Cortex of kidney (tissue), 1 donor: ENCODE results near the gene NEURL1B.

ENCODE experiments used
- DNase-seq: peaks from one replicate; lab custom pipeline; 2025; lab: John Stamatoyannopoulos, UW

Gene NEURL1B

DNA sequence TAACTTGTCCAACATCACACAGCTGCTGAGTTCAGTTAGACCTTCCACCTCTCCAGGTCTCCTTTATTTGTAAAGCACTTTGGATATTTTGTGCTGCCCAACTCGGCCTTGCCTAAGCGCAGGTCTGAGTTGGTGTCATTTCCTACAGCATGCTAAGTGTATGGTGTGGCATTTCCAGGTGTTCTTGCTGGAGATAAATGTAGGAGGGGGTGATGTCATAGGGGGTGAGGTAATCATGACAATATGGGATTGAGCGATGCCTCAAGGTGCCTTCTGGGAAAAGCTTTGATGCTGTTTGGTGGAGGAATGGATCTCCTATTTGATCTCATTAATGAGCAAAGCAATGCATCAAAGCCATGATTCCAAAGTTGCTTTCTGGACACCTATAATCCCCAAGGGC, 32.3 kb upstream of the NEURL1B start:
- DNase-seq, result no peak

DNA sequence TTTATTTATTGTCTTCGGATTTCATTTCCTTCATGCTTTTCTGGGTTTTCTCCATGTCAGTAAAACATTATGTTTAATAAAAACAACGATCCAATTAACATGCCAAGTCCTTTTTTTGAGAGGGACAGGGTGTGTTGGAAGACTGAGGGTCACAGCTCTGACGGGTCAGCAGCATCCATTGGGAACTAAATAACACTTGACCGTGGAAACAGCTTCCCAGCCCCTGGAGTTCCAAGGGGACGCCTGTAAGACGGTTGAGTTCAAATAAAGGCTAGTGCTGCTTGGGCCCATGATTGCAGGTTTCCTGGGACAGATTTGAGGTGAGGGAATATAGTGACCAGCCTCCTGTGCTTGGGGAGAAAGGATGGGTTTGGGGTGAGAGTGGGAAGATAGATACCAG, 30.4 kb upstream of the NEURL1B start:
- no peak for DNase-seq

DNA sequence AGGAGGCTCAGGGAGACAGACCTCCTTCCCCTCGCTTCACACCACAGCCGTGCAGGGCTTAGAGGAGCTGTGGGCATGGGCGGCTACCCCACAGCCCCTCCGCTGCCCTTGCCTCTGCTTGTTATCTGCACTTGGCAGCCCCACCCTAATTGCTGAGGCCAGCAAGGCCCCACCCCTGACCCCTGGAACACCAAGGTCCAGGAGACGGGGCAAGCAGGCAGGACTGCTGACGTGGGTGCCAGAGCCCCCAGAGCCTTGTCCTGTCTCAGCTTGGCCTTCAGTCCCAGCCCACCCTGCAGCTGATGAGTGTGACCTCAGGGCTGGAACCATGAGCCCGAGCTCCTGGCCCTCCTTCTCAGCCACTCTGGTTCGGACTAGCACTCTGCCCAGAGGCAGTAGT, 29.1 kb upstream of the NEURL1B start:
- DNase-seq, result no peak

DNA sequence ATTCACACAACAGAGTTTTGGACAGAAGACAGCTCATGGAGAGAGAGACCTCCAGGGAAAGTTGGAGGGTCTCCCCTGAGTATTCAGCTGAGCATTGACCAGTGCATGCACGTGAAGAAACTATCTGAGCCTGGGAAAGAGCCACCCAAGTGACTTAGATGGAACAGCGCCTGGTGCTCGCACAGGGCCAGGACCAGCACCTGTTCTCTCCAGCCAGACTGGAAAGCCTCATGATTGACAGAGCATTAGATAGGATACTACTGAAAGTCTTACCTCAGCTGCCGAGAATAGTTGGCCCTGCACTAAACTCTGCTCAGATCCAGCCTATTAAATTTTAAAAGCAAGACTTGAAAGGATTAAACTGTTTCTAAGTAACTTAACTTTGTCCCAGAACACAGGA, 28.3 kb upstream of the NEURL1B start:
- DNase-seq, result no peak

DNA sequence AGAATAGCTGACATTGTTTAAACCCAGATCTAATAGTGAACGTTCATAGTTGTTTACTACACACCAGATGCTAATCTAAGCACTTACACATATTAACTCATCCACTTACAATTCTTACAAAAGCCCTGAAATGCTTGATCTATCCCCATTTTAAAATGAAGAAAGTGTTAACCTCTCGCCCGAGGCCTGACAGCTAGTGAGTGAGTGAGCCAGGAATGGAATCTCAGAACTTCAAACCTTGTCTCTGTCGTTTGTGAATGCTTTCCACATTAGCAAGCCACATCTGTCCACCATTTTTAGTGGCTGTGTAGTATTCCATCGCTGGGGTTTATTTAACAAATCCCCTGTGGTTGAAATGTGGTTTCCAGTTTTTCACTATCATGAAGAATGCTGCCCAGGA, 24.9 kb upstream of the NEURL1B start:
- DNase-seq, result no peak

DNA sequence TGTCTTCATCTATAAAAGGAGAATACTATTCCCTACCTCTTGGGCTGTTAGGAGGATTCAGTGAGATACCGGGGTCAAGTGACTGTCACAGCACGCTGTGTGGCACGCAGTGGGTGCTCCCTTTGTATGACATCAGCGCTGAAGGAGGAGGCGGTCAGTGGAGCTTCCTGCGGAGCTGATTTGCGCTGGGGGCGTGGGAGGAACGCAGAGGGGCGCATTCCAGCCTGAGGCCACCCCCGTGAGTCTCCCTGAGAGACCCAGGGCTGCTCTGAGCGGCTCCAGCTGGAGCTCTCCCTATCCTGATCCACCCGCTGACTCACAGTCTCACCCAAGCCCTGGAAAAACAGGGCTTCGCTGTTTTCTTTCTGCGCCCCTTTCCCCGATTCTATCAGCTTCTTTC, 24.3 kb upstream of the NEURL1B start:
- no peak for DNase-seq

DNA sequence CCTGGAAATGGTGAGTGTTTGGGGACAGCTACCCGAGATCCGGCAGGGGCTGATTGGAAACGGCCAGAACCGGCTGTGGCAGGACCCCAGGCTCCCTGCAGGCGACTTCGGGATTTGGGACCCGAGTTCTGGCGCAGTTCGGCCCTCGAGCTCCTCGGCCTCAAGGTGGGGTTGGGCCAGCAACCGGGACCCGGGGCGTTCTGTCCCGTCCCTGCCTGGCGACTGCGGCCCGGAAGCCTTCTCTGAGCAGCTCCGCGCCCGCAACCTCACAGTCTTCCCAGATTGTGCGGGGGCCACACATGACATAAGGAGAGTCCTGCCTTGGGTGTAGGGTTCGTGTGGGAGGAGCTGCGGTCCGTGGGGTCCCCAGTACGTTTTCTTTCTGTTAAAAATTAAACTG, 23.2 kb upstream of the NEURL1B start:
- DNase-seq, result no peak

DNA sequence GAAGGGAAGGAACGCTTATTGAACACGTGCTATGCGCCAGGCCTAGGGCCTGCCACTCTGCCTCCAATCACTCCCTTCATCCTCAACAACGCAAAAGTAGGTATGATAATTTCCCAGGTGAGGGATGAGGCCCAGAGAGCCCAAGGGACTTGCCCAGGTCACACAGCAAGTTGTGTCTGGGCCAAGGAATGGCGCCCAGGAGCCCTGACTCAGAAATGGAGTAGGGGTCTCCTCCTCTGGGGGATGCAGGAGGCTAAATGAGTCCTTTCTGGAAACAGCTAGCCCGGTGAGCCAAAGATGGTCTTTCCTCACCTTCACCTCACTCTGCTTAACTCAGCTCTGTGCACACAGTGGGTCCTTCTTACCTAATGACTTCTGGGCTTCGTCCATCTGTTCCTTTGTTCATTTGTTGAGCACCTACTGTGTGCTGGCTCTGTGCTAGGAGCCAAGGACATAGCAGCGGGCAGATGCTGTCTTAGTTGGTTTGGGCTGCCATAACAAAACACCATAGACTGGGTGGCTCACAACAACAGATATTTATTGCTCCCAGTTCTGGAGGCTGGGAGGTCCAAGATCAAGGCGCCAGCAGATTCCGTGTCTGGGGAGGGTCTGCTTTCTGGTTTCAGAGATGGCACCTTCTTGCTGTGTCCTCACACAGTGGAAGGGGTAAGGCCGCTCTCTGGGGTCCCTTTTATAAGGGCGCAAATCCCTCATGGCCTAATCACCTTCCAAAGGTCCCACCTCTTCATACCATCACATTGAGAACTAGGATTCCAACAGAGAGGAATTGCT, 22.3 kb upstream of the NEURL1B start:
- no peak for DNase-seq

DNA sequence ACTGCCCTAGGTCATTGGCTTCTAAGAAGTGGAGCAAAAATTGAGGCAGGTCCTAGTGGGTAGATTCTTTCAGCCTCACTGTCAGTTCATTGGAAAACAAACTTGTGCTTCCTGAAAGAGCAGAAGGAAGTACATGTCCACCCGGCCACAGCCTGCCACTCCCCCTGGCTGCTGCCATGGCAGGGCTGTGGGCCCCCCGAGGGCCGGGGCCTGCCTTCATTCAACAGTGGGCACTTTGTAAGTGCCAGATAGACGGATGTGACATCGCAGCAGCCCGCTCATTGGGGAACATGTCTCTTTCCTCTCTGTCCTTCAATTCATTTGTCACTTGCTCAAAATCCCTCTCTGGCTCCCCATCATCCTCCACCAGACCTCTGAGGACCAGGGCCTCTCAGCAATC, 20.6 kb upstream of the NEURL1B start:
- DNase-seq, result no peak

DNA sequence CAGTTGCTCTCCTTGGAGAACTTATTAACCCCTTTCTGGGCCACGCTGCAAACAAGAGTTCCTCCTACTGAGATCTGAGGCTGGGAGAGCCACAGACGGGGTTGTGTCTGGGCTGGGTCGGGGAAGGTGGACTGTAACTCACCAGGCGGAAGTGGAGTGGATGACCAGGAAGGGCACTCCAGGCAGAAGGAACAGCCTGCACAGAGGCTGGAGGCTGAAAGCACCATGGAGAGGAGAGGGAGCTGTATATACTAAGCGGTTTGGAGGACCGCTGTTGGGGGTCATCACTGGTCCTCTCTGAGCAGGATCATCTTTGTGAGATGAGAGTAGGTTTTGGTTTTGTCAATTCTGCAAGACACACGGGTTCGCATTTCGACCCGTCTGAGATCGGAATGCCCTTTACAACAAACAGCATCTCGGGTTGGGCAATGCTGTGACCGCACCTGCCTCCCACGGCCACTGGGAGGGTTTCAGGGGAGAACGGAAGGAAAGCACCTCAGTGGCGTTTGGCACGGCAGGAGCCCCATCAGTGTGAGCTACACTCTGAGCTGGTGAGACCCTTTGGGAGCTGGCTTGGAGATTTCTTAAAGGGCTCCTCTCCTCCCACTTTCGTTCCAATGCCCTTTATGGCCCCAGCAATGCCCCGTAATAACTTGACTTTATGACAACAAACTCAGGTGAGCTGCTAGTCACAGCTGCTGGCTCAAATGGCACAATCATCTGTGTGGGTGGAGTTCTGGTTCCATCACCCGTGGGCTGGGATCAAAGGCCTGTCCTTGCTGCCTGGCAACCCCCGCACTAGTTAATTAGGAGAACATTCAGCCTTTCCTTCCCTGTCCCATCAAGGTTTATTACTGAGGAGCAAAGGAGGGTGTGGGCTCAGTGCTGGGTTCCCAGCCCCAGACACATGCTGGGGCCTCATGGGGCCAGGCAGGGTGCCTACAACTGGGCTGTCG, 18.7 kb upstream of the NEURL1B start:
- DNase-seq, result no peak

DNA sequence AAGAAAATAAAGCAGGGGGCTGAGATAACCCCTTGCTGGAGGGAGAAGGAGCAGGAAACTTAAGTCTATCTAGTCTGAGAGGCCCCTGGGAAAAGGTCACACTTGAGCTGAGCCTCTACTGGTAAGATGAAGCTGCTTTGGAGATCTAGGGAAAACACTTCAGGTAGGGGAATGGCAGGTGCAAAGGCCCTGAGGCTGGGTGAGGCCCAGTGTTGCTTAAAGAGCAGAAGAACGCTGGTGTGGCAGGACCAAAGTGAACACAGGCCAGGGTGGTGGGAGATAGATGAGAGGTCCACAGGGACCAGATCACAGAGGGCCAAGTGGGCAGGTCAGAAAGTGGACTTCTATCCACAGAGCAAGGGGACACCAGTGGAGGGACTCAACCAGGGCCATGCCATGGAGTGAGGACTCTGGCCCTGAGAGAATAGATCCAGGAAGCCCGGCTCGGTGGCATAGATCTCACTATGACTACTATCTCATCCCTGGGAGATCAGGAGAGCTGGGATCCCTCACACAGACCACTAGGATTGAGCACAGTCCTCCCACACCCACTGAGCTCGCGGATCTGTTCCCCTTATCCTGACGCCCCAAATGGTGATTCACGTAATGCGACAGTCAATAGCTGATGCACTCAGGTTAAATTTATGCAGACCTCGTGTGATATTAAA, 17.6 kb upstream of the NEURL1B start:
- no peak for DNase-seq

DNA sequence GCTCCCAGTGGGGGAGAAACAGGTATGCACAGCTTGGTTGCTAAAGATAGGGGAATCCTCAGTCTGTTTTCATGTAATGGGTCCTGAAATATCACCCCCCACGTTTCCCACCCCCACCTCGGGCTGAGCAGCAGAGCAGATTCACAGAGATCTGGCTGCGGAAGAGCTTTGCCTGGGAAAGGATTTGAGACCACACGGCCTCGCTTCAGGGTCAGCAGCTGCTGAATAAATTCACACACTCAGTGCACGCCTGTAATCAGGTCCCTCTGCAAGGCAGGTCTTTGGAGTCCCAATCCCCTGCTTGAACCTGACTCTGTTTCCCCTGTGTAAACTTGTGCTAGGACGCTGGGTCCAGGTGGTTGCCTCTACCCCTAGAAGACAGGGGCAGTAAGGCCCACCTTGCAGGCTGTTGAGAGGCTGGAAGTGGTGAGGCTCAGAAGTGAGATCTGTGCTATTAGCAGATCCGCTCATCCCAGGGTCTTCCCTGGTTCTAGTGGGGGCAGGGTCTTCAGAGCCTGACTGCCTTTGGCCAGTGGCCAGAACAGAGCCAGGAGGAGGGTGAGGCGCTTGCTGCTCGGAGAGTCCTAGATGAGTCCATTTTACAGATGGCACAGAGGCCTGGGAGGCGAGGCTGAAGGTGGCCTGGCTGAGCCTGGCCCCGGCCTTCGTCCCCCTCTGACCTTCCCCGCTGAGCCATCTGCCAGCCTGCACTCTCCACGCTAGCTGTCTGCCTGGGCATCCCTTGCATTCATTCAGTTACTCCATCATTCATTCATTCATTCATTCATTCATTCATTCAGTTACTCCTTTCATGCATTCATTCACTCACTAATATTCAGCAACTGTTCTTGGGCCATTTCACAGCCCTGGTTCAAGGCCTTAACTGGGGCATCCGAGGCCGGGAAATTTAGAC, 16.7 kb upstream of the NEURL1B start:
- DNase-seq, result no peak

DNA sequence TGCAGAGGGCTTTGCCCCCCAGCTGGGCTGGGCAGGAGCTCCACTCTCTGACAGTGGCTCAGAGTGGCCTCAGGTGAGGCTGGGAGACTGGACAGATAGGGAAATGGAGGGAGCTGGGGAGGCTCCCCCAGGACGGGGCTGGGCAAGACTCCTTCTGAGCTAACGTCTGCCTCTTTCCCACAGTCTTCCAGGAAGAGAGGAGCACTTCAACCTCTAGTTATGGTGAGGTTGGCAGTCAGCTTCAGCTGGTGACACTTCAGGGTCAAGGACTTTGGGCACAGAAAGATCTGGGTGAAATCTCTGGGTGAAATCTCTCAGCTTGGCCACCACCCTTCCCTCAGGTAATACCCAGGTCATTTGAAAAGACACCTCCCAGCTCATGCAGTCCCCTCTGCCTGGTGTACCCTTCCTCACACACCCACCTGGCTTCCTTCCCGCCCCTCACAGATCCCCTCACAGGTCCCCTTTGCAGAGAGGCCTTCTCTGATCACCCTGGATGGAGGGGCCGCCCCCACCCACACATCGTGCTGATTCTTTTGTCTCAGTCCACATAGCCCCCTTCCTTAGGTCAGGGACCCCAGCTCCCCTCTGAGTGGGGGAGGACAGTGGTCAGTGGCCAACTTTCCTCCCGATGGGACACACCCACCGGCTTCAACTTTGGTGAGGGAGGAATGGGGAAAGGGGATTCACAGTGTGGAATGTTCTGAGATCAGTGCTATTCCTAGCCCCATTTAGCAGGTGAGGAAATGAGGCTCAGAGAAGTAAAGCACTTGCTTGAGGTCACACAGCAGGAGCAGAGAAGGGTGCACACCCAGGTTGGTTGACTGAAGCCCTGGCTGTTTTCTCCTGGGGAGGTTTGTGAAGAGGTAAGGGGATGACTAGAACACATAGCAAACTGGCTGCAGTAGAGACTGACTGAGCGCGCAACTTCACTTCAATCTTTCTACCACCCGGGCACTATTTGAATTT, 15.8 kb upstream of the NEURL1B start:
- DNase-seq, result no peak

DNA sequence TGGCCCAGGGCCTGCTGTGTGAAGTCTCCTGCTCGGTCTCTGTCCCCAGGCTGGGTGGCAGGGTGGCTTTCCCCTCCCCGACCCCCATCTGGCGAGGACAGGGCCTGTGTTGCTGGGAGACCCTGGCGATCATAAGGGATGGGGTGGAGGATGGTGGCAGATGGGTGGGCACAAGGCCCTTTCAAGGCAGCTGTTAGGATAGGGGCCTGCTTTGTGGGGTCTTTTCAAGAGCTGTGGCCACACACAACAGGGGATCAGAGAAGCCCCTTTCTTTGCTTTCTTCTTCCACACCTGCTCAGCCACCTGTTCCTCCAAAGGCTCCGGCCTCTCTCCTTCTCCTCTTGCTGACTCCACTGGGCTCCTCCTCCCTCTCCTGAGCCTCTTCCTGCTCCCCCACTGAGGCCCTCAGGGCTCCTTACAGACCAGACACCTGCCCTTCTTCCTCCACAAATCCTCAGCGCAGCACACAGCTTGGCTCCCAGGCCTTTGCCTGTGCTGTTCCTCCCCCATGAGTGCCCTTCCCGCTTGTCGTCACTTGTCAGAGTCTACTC, 15.0 kb upstream of the NEURL1B start:
- no peak for DNase-seq

DNA sequence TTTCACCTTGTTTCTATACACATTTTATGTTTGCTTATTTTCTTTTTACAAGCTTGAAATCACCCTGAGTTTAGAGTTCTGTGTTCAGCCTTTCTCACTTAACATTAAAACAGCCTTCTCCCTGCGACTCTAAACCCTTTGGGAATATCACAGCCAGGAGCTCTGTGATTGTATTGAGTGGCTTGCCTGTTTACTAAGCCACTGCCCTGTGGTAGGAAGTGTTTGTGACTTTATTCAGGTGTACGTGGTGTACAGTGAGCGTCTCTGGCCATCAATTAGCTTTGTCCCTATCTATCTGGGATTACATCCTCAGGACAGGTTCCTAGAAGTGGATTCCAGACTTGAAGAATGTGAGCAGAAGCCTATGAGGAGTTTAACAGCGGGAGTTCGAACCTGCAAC, 11.0 kb upstream of the NEURL1B start:
- DNase-seq, result no peak

DNA sequence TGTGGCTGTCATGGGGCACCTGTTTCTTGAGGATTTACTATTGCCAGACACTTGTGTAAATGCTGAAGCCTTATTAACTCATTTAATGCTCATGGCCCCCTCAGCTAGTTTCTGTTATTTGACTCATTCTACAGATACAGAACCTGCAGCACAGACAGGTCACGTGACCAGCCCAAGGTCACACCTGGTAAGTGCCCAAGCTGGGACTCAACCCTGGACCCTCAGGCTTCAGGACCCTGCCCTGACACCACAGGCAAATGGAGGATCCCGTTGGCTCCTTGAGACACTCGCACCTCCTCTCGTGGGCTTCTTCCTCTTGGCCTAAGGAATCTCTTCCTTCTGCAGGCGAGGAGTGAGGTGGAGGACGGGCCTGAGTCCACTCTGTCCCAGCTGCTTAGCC, 10.6 kb upstream of the NEURL1B start:
- DNase-seq, result no peak

DNA sequence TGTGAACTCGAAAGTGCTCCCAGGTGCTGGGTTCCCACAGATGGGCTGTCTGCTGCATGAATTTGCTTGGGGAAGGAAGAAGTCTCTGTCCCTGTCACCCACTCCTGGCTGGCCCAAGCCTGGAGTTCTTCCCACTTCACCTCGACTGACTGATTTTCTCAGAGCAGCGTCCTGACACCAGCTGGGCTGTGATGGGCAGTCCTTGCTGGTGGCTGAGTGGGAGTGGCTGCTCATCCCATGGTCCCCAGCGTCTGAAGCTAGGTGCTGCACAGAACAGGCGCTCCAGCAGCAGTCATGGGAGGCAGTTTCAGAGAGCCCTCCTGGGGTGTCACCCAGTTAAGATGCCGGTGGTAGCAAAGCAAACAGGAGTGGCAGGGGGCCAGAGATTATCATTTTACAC, 10.1 kb upstream of the NEURL1B start:
- DNase-seq, result no peak

DNA sequence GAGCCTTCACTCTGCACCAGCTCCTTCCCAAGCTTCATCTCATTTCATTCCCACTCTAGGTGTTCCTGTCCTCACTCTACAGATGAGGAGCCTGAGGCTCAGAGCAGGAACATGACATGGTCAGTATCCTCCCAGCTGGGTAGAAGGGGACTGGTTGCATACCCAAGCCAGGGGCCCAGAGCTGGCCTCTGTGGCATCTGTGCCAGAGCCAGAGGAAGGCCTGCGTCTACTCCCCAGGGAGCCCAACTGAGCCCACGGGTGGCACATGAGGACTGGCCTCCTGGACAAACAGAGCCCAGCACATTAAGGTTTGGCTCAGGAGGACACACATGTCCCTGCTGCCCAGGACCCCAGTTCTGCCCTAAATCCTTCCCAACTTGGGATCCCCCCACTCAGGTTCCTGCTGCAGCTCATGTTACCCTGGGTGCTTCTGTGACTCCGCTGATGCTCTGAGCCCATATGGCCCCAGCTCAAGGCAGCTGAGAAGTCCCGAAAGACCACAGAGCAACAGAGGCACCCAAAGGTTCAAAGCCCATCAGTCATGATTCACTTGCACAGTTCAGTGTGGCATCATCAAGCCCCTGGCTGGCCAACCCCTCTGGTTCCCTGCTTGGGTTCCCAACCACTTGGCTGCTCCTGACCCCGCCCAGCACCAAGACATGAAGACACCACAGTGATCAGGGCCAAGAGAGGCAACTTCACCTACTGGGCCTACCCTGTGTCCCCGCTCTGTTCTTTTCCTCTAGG, 8.5 kb upstream of the NEURL1B start:
- DNase-seq, result no peak

DNA sequence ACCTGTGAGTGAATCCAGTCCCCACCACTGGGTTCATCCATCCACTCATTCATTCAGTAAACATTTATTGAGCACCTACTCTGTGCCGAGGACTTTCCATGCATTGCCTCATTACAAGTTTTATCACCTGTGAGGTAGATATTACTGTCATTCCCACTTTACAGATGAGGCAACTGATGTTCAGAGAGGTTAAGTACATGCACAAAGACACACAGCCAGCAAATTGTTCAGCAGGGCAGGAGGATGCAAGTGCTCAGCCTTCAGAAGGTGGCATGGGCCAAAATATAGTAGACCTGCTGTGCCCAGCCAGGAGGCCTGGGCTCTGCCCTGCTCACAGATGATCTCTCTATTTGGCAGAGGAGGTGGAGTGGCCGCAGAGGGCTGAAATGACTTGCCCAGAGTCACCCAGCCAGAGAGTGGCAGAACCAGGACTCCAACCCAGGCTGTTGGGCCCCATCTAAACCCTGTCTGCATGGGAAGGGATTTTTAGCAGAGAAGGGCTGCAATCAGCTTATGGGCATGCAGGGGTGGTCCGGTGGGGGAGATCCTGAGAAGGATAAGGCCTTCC, 7.6 kb upstream of the NEURL1B start:
- no peak for DNase-seq
